Measurements from ENCODE around the gene LRRIQ1. TPM values are rescaled to one million over a fixed set of nuclear protein-coding genes. Genes with fewer than 3 reads are reported as not detected.

The LRRIQ1 gene
- total RNA-seq, 1 experiment from 2014 or later: 0.39 TPM

- Histone ChIP-seq H3K56ac (ENCODE audit: insufficient read length, low read depth, low read length) (no peak overlapping the region), H2BK5ac (ENCODE audit: insufficient read length, low read length) (no peak overlapping the region), H2BK15ac (ENCODE audit: low read depth, low read length) (no peak overlapping the region), H4K20me1 (ENCODE audit: control insufficient read depth, insufficient read depth, insufficient read length) (no peaks in the 10 kb centered on the region), H3K4me2 (ENCODE audit: insufficient read depth, insufficient read length, low read length) (no peak overlapping the region), H2BK20ac (ENCODE audit: low read depth, low read length, poor library complexity, severe bottlenecking) (no peak overlapping the region), H3K23ac (ENCODE audit: insufficient read length, low read depth, low read length) (no peak overlapping the region), H3K9me3 (ENCODE audit: control insufficient read depth, low read depth, low read length) (no peaks in the 10 kb centered on the region), H3K4me1 (ENCODE audit: insufficient read depth, low read length) (peaks cover 8% of the 10 kb centered on the region; the same call in 1 of the 2 replicates), H3K23me2 (ENCODE audit: insufficient read length, low read depth, low read length, poor library complexity, severe bottlenecking) (no peaks in the 10 kb centered on the region), H3K9ac (ENCODE audit: extremely low read depth, insufficient read length, low read length) (no peak overlapping the region), H3K4ac (ENCODE audit: low read depth, low read length) (no peak overlapping the region), H2BK12ac (ENCODE audit: insufficient read length, low read depth, low read length) (no peak overlapping the region), H3K79me1 (ENCODE audit: insufficient read depth, low read depth, low read length, poor library complexity, severe bottlenecking) (no peaks in the 10 kb centered on the region), H2AFZ (ENCODE audit: low read length) (no peak overlapping the region), H4K91ac (ENCODE audit: insufficient read length, low read depth, low read length) (no peak overlapping the region), H3K14ac (ENCODE audit: insufficient read depth, low read length) (no peak overlapping the region), H2BK120ac (ENCODE audit: low read depth, low read length, poor library complexity, severe bottlenecking) (no peak overlapping the region), H3K27ac (ENCODE audit: insufficient read length, low read depth, low read length) (no peak overlapping the region), H4K5ac (ENCODE audit: insufficient read length, low read depth, low read length) (no peak overlapping the region), H4K8ac (replicated peaks; ENCODE audit: insufficient read length, low read depth, low read length) (no peak overlapping the region), H2AK5ac (ENCODE audit: insufficient read length, low read length) (no peak overlapping the region), H3K79me2 (ENCODE audit: insufficient read depth, low read length) (no peaks in the 10 kb centered on the region), H3K27me3 (ENCODE audit: insufficient read depth, low read length) (no peaks in the 10 kb centered on the region), H3K18ac (ENCODE audit: insufficient read length, low read depth, low read length) (no peak overlapping the region), H3T11ph (ENCODE audit: low read length) (no peak overlapping the region)
- TF ChIP-seq CTCF (conservative IDR thresholded peaks at IDR 0.05): no peak
- H3K36me3 Mint-ChIP-seq (ENCODE audit: insufficient read depth in 1 of 3, low read depth in 3 of 3): peaks cover 0 to 18% (median 4%) of the 10 kb centered on the region in 3 experiments; a peak in 5 of 7 replicates
- no peak overlapping the region for H3K4me3 Mint-ChIP-seq
- peak overlapping the region in 1 of 3 experiments; percentile 31; a peak in 1 of 7 replicates for H3K27ac Mint-ChIP-seq
- no peak for DNase-seq
- H3K27me3 Mint-ChIP-seq (ENCODE audit: low read depth): no peaks in the 10 kb centered on the region
- peaks cover 0 to 9% of the 10 kb centered on the region in 2 experiments; a peak in 4 of 5 replicates for H3K9me3 Mint-ChIP-seq
- H3K4me1 Mint-ChIP-seq: peaks cover 25 to 27% of the 10 kb centered on the region in 2 experiments
- WGBS (ENCODE audit: extremely low coverage, insufficient read length, low lambda C conversion rate): no CpG with 5 or more reads among the region's 2 CpGs
These were observed 35.4 kb upstream of the LRRIQ1 start for GRCh38 chr12:85000729-85001128.
